Endodermal cell (in vitro differentiated cells): ENCODE results near the gene MAFG. TPM values are rescaled to one million over a fixed set of nuclear protein-coding genes. Genes with fewer than 3 reads are reported as not detected.

Experiments used
- total RNA-seq, 2 donors: library from RNA; stranded (reverse); fragmentation: NEBNext Ultra II Directional in 1 of 2; extraction: Animal tissue kit (Norgen Biotek cat#: 25700) in 1 of 2; gene quantifications; 2 replicates in 1 of 2; 3 replicates in 1 of 2; pipeline ENCODE4 v1.2.1, GENCODE V29; 2021

The MAFG gene
- total RNA-seq, 2 donors from 2014 or later, result 39.9 to 54.1 TPM

Other genes with a start within 250 kb of the MAFG start
- gene ARL16, start 243.9 kb downstream of the MAFG start, total RNA-seq, result 10 to 100 TPM; 41.2 to 47.8 TPM
- 100 to 1,000 TPM; 114 to 130 TPM for gene HGS, start 243.7 kb downstream of the MAFG start, total RNA-seq
- gene MRPL12, start 224.4 kb downstream of the MAFG start, total RNA-seq, result 100 to 1,000 TPM in 1 of 2 donors, 10 to 100 TPM in 1; 99.4 to 105 TPM
- gene SLC25A10, start 215.5 kb downstream of the MAFG start, total RNA-seq, result 10 to 100 TPM; 24.8 to 37.6 TPM
- 1 to 10 TPM in 1 of 2 donors, not detected in 1; 4.0 TPM for gene GCGR, start 123.6 kb downstream of the MAFG start, total RNA-seq
- 100 to 1,000 TPM; 164 to 183 TPM for gene MCRIP1, start 94.4 kb downstream of the MAFG start, total RNA-seq
- not detected for gene PPP1R27, start 92.7 kb downstream of the MAFG start, total RNA-seq
- 100 to 1,000 TPM; 493 to 535 TPM for gene P4HB, start 67.2 kb downstream of the MAFG start, total RNA-seq
- 100 to 1,000 TPM; 240 to 254 TPM for gene ARHGDIA, start 56.4 kb downstream of the MAFG start, total RNA-seq
- 100 to 1,000 TPM; 154 to 170 TPM for gene ALYREF, start 36.1 kb downstream of the MAFG start, total RNA-seq
- 100 to 1,000 TPM; 161 to 195 TPM for gene ANAPC11, start 36.0 kb downstream of the MAFG start, total RNA-seq
- 1 to 10 TPM; 3.3 to 3.7 TPM for gene NPB, start 25.5 kb downstream of the MAFG start, total RNA-seq
- 10 to 100 TPM; 66.8 to 70.9 TPM for gene PCYT2, start 16.3 kb downstream of the MAFG start, total RNA-seq
- 10 to 100 TPM; 21.8 to 22.1 TPM for gene SIRT7, start 9.6 kb downstream of the MAFG start, total RNA-seq
- 100 to 1,000 TPM; 104 to 107 TPM for gene PYCR1, start 9.6 kb upstream of the MAFG start, total RNA-seq
- gene MYADML2, start 19.5 kb upstream of the MAFG start, total RNA-seq, result not detected
- gene NOTUM, start 33.5 kb upstream of the MAFG start, total RNA-seq, result 10 to 100 TPM; 12.5 to 26.3 TPM
- gene ASPSCR1, start 49.9 kb upstream of the MAFG start, total RNA-seq, result 10 to 100 TPM; 50.8 to 65.4 TPM
- gene CENPX, start 95.1 kb upstream of the MAFG start, total RNA-seq, result 10 to 100 TPM; 80.0 to 85.0 TPM
- 10 to 100 TPM; 35.1 to 38.9 TPM for gene LRRC45, start 95.6 kb upstream of the MAFG start, total RNA-seq
- 10 to 100 TPM; 45.7 to 53.9 TPM for gene RAC3, start 103.9 kb upstream of the MAFG start, total RNA-seq
- gene DCXR, start 110.0 kb upstream of the MAFG start, total RNA-seq, result 10 to 100 TPM; 73.8 to 83.6 TPM
- 10 to 100 TPM; 46.3 to 54.5 TPM for gene RFNG, start 124.1 kb upstream of the MAFG start, total RNA-seq
- 100 to 1,000 TPM; 152 to 153 TPM for gene GPS1, start 124.2 kb upstream of the MAFG start, total RNA-seq
- gene DUS1L, start 138.1 kb upstream of the MAFG start, total RNA-seq, result 100 to 1,000 TPM in 1 of 2 donors, 10 to 100 TPM in 1; 85.3 to 108 TPM
- gene FASN, start 170.5 kb upstream of the MAFG start, total RNA-seq, result 100 to 1,000 TPM; 371 to 498 TPM